Neural crest cell (in vitro differentiated cells): Measurements from ENCODE around the gene TSPEAR. TPM values are rescaled to one million over a fixed set of nuclear protein-coding genes. Genes with fewer than 3 reads are reported as not detected.

Experiments used
- DNase-seq: peaks from one replicate; pipeline ENCODE4 v3.0.0; 2021; ENCODE audit warnings: low read depth, mixed read lengths, low spot score
- H3K27ac Mint-ChIP-seq: one replicate; pipeline ENCODE4 v1.8.0; 2021; ENCODE audit warnings: mild to moderate bottlenecking, mixed read lengths; ENCODE audit not compliant: unreplicated experiment
- H3K27me3 Mint-ChIP-seq: 2 replicates; pipeline ENCODE4 v1.8.0; 2021; ENCODE audit warnings: low read depth, mild to moderate bottlenecking, mixed read lengths
- H3K36me3 Mint-ChIP-seq: 2 replicates; pipeline ENCODE4 v1.8.0; 2021; ENCODE audit warnings: low read depth, mild to moderate bottlenecking, mixed read lengths
- H3K4me1 Mint-ChIP-seq: 2 replicates; pipeline ENCODE4 v1.8.0; 2021; ENCODE audit warnings: mixed read lengths
- H3K4me3 Mint-ChIP-seq: one replicate; pipeline ENCODE4 v1.8.0; 2021; ENCODE audit warnings: mild to moderate bottlenecking, mixed read lengths
- H3K9me3 Mint-ChIP-seq: 2 replicates; pipeline ENCODE4 v1.8.0; 2021; ENCODE audit warnings: mixed read lengths
- CTCF ChIP-seq: fragments of 200-600 bp; sonication (generic); conservative IDR thresholded peaks from 2 replicates; pipeline ENCODE4 v1.5.0; 2021; ENCODE audit warnings: antibody characterized with exemption, mild to moderate bottlenecking
- total RNA-seq: library from RNA; stranded (reverse); gene quantifications from 2 replicates; pipeline ENCODE4 v1.2.1, GENCODE V29; 2021

Gene TSPEAR
- total RNA-seq, 1 donor from 2014 or later: not detected

GRCh38 chr21:44712203-44713028, 1.0 kb upstream of the TSPEAR start:
- no peak for DNase-seq
- H3K27me3 Mint-ChIP-seq: peaks cover 92% of the 10 kb centered on the region
- H3K4me3 Mint-ChIP-seq: no peak overlapping the region

DNA sequence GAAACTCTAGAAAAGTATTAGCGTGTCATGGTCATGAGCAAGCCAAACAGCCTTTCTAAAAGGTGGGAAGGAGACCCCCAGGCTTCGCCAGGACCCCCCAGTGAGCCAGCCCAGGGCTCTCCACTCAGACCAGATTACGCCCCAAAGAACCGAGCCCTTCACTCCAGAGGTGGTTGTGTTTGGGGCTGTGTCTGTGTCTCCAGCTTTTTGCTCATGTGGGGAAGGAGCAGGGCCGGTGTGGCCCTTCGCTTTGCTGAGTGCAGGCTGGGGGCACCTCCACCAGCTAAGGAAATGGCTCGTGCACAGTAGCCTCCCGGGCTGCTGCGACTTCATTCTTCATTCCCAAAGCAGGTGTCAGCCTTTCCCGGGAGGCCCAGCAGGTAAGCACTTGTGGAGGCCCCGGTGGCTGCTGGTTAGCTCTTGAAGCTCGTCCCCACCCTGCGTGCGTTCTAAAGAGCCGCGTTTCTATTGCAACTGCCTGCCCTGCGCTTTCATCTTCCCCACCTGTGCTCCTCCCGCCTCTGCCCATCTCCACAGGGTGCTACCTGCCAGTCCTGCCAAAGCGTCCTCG, 531 bp downstream of the TSPEAR start:
- H3K4me1 Mint-ChIP-seq: peaks cover 20% of the 10 kb centered on the region
- H3K27me3 Mint-ChIP-seq: peaks cover 98% of the 10 kb centered on the region
- no peak for DNase-seq
- TF ChIP-seq CTCF: no peak
- H3K36me3 Mint-ChIP-seq: no peaks in the 10 kb centered on the region
- no peaks in the 10 kb centered on the region for H3K9me3 Mint-ChIP-seq
- no peak overlapping the region for H3K4me3 Mint-ChIP-seq
- H3K27ac Mint-ChIP-seq: no peak overlapping the region

More at GRCh38 chr21:44712203-44713028, 1.0 kb upstream of the TSPEAR start:
- Mint-ChIP-seq H3K4me1 (peaks cover 17% of the 10 kb centered on the region), H3K9me3 (no peaks in the 10 kb centered on the region), H3K27ac (no peak overlapping the region), H3K36me3 (no peaks in the 10 kb centered on the region)
- no peak for TF ChIP-seq CTCF

DNA sequence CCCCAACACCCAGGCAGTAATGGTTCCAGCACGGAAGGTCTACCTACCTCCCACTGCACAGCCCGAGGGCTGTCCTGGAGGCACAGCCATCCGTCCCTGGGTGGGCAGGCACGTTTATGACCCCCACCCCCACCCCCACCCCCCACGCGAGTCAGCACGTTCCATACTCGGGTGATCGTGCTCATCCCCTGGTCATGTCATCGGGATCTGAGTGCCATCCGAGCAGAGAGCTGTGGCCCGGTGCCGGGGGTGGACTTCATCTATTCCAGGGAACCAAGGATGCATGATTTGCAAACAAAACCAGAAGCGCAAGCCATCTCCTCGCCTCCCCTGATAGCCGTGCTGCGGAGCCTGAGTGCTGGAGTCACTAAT, 1.1 kb downstream of the TSPEAR start:
- Mint-ChIP-seq H3K27ac (no peak overlapping the region), H3K4me1 (peaks cover 23% of the 10 kb centered on the region), H3K9me3 (no peaks in the 10 kb centered on the region), H3K27me3 (peaks cover 98% of the 10 kb centered on the region), H3K4me3 (no peak overlapping the region), H3K36me3 (no peaks in the 10 kb centered on the region)
- no peak for DNase-seq
- TF ChIP-seq CTCF: no peak

- H3K4me3 Mint-ChIP-seq: no peak overlapping the region
- H3K27me3 Mint-ChIP-seq: peaks cover 98% of the 10 kb centered on the region
- H3K4me1 Mint-ChIP-seq: peaks cover 24% of the 10 kb centered on the region
- TF ChIP-seq CTCF: no peak
- no peaks in the 10 kb centered on the region for H3K9me3 Mint-ChIP-seq
- no peak overlapping the region for H3K27ac Mint-ChIP-seq
- no peak for DNase-seq
- H3K36me3 Mint-ChIP-seq: no peaks in the 10 kb centered on the region
Measured at GRCh38 chr21:44709426-44710293, 1.7 kb downstream of the TSPEAR start.

GRCh38 chr21:44708866-44709425, 2.4 kb downstream of the TSPEAR start:
- no peak for DNase-seq
- Mint-ChIP-seq H3K27ac (no peak overlapping the region), H3K4me1 (peaks cover 23% of the 10 kb centered on the region), H3K9me3 (no peaks in the 10 kb centered on the region), H3K36me3 (no peaks in the 10 kb centered on the region), H3K27me3 (peaks cover 98% of the 10 kb centered on the region), H3K4me3 (no peak overlapping the region)
- TF ChIP-seq CTCF: no peak
